ENCODE data around the gene FAM156A. TPM values are rescaled to one million over a fixed set of nuclear protein-coding genes. Genes with fewer than 3 reads are reported as not detected.
"Not testable (repeated sequence)": the region's sequence is repeated elsewhere in the genome, so short reads cannot be mapped to it uniquely, and the experiment has no call there.

Gene FAM156A
- total RNA-seq, 1 donor from 2014 or later, result 31.8 TPM

DNA sequence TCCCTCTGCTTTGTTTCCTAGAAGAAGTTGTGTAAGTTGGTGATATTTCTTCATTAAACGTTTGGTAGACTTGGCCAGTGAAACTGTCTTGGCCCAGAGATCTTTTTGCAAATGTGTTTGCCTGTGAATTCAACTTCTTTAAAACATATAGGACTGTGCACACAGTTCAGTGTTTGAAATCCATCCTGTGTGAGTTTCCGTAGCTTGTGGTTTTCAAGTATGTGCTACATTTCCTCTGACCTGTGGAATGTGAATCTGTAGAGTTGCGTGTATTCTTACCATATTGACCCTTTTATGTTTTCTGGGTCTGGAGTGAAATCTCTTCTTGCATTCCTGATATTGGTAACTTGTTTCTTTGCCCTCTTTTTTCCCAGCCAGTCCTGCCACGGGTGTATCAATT is 52.2 kb downstream of the FAM156A start:
- not testable (repeated sequence) for DNase-seq (ENCODE audit: low spot score)

DNA sequence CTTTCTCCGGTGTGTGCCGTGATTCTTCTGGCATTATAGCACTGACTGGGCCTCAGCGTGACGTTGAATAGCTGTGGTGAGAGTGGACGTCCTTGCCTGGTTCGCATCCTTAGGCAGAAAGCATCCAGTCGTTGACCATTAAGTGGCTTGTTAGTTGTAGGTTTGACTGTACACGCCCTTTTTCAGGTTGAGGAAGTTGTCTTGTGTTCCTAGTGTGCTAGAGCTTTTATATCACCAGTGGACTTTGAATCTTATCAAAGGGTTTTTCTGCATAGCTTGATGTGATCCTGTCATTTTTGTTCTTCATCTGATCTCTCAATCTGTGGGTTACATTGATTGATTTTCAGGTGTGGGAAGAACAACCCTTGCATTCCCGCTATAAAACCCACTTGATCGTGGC is 52.8 kb downstream of the FAM156A start:
- DNase-seq (ENCODE audit: low spot score), result not testable (repeated sequence)

Other genes starting within 250 kb of the FAM156A start
- not detected for gene SSX2B, start 207.3 kb downstream of the FAM156A start, total RNA-seq
- gene SPANXN5, start 161.1 kb downstream of the FAM156A start, total RNA-seq, result not detected
- not detected for gene XAGE5, start 147.2 kb downstream of the FAM156A start, total RNA-seq
- not detected for gene XAGE3, start 90.4 kb downstream of the FAM156A start, total RNA-seq
- 28.5 TPM for gene FAM156B, start 61.2 kb downstream of the FAM156A start, total RNA-seq
- gene GPR173, start 90.3 kb upstream of the FAM156A start, total RNA-seq, result 1.9 TPM
- gene TSPYL2, start 123.8 kb upstream of the FAM156A start, total RNA-seq, result 33.8 TPM
- gene KANTR, start 135.6 kb upstream of the FAM156A start, total RNA-seq, result 10.2 TPM

Measured in mesenteric fat pad (tissue), 1 donor.